Measurements from ENCODE around the gene IL12RB1. TPM values are rescaled to one million over a fixed set of nuclear protein-coding genes. Genes with fewer than 3 reads are reported as not detected.

Gene IL12RB1
- total RNA-seq, 4 donors from 2014 or later = 0.93 to 1.1 TPM; not detected in 2

- no peak overlapping the region for H3K27ac ChIP-seq
- H3K9me3 ChIP-seq = no peaks in the 10 kb centered on the region
- peaks cover 7 to 14% of the 10 kb centered on the region in 2 donors for H3K4me1 ChIP-seq
- WGBS, 2 donors = 73 to 92% methylated on average over 2 to 5 of the region's 5 CpGs
- intact Hi-C loops (cut with DNase I) = loop anchor here (2.0 to 5.0 kb wide), 3 partner anchors 53 to 198 kb away; no protein-coding TSS in a partner anchor
- no peaks in the 10 kb centered on the region for H3K27me3 ChIP-seq
- H3K4me3 ChIP-seq (replicated peaks in 1 of 3) = no peak overlapping the region
- H3K36me3 ChIP-seq = no peaks in the 10 kb centered on the region
- TF ChIP-seq POLR2A (IDR thresholded peaks at IDR 0.05) (no peak), CTCF (IDR thresholded peaks at IDR 0.05) (no peak)
- DNase-seq = no peak
Measured at GRCh38 chr19:18059902-18060301, 26.8 kb downstream of the IL12RB1 start.

- no peak for TF ChIP-seq POLR2A (IDR thresholded peaks at IDR 0.05)
- no peak for TF ChIP-seq CTCF (IDR thresholded peaks at IDR 0.05)
- no peak overlapping the region for H3K4me3 ChIP-seq (replicated peaks in 1 of 3)
- intact Hi-C loops (cut with DNase I) = loop anchor here (2.0 to 5.0 kb wide), 3 partner anchors 52 to 197 kb away; no protein-coding TSS in a partner anchor
- H3K27ac ChIP-seq = no peak overlapping the region
- no peak for DNase-seq
- no peaks in the 10 kb centered on the region for H3K27me3 ChIP-seq
- H3K4me1 ChIP-seq = peaks cover 7 to 14% of the 10 kb centered on the region in 2 donors
- 69 to 79% methylated on average over 7 to 8 of the region's 8 CpGs for WGBS, 2 donors
- no peaks in the 10 kb centered on the region for H3K9me3 ChIP-seq
- H3K36me3 ChIP-seq = no peaks in the 10 kb centered on the region
Measured at GRCh38 chr19:18059297-18059696, 27.4 kb downstream of the IL12RB1 start.

GRCh38 chr19:18058208-18059009, 28.3 kb downstream of the IL12RB1 start:
- Histone ChIP-seq H3K36me3 (no peaks in the 10 kb centered on the region), H3K9me3 (no peaks in the 10 kb centered on the region), H3K4me3 (replicated peaks in 1 of 3) (no peak overlapping the region), H3K27me3 (no peaks in the 10 kb centered on the region), H3K4me1 (peaks cover 7 to 14% of the 10 kb centered on the region in 2 donors), H3K27ac (peak overlapping the region; percentile 82 to 86 (median 85))
- intact Hi-C loops (cut with DNase I) = loop anchor here (2.0 to 5.0 kb wide), 3 partner anchors 52 to 196 kb away; no protein-coding TSS in a partner anchor
- peak; percentile 72 to 81 for DNase-seq
- 4 to 6% methylated on average over 27 to 34 of the region's 34 CpGs for WGBS, 2 donors
- no peak for TF ChIP-seq POLR2A (IDR thresholded peaks at IDR 0.05)
- peak; percentile 89 to 98 (median 95) for TF ChIP-seq CTCF (IDR thresholded peaks at IDR 0.05)

GRCh38 chr19:18057557-18057956, 29.2 kb downstream of the IL12RB1 start:
- intact Hi-C loops (cut with DNase I) = loop anchor here (5.0 kb wide), 2 partner anchors 120 to 195 kb away; no protein-coding TSS in a partner anchor
- DNase-seq = peak; percentile 13 to 19
- no peaks in the 10 kb centered on the region for H3K9me3 ChIP-seq
- H3K4me1 ChIP-seq = peaks cover 7 to 14% of the 10 kb centered on the region in 2 donors
- H3K27ac ChIP-seq = peak overlapping the region; percentile 82 to 86 (median 85)
- H3K36me3 ChIP-seq = no peaks in the 10 kb centered on the region
- TF ChIP-seq CTCF (IDR thresholded peaks at IDR 0.05) = no peak
- TF ChIP-seq POLR2A (IDR thresholded peaks at IDR 0.05) = no peak
- H3K4me3 ChIP-seq (replicated peaks in 1 of 3) = no peak overlapping the region
- no peaks in the 10 kb centered on the region for H3K27me3 ChIP-seq
- 70 to 71% methylated on average over 5 to 6 of the region's 6 CpGs for WGBS, 2 donors

GRCh38 chr19:18055967-18056366, 30.8 kb downstream of the IL12RB1 start:
- TF ChIP-seq CTCF (IDR thresholded peaks at IDR 0.05) (no peak), POLR2A (IDR thresholded peaks at IDR 0.05) (no peak)
- Histone ChIP-seq H3K9me3 (no peaks in the 10 kb centered on the region), H3K27me3 (no peaks in the 10 kb centered on the region), H3K27ac (no peak overlapping the region), H3K36me3 (no peaks in the 10 kb centered on the region), H3K4me3 (replicated peaks in 1 of 3) (no peak overlapping the region), H3K4me1 (peaks cover 18 to 27% of the 10 kb centered on the region in 2 donors)
- intact Hi-C loops (cut with DNase I) = loop anchor here (5.0 kb wide), 2 partner anchors 119 to 194 kb away; no protein-coding TSS in a partner anchor
- no peak for DNase-seq
- 86 to 92% methylated on average over 5 of the region's 5 CpGs for WGBS, 2 donors

Measured in thyroid gland (tissue), 4 donors.